Jurkat, Clone E6-1 (cell line): Measurements from ENCODE around the gene HBS1L.
A peak's percentile ranks its signal among the peaks of the same experiment; 100 is the strongest.

ENCODE experiments used
- DNase-seq: peaks from one replicate; pipeline ENCODE4 v3.0.0-alpha.2; 2011; ENCODE audit warnings: low read depth, low spot score
- H3K4me3 ChIP-seq: 2 replicates; pipeline ENCODE4 v1.5.1; 2011; ENCODE audit warnings: mild to moderate bottlenecking, low read length, control low read depth, moderate library complexity

Gene HBS1L

DNA sequence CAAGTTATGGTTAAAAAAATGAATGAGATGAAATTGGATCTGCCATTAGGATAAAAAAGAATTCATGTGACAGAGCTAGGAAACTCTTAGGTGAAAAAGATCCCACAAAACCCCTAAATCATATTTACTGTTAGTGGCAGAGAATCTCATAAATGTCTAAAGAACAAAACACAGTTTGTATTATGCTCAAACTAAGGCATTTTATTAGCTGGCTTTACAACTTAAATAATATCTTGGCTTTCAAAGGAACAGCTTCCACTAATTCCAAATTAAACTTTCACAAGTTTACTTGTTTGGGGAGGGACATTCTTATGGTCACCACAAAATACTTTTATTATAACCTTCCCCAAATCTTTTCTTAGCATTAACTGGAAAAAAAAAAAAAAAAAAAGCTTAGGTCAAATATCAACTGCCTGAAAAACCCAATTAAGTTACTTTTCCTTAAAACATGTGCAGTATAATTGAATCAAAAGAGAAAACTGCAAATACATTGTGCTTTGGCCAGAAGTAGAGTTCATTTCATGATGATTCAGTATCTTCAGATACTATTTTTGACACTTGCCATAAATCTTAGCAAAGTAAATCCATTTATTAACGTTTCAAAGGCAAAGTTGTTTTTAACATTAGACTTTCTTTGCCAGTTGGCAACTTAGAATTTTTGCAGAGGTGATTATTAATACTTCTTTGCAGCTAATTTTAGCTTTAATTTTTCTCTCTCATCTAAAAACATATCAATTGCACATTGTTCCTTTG lies 90.0 kb downstream of the HBS1L start:
- no peak overlapping the region for H3K4me3 ChIP-seq
- no peak for DNase-seq

DNA sequence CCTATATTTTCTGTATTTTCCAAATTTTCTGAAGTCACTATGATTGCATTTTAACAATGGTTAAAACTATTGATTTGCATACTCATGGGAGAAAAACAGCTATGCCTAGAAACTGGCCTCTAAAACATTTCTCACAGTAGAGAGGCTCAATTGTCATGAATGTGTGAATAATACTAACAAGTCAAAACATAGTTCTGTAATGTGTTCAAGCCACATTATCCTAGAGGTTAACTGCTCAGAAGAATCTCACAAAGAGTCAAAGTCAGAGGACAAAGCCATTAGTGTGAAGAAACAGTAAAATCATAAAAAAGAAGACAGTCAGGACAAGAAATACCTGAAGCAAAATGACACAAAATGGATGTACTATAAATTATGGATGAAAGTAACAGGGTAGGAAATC lies 92.2 kb downstream of the HBS1L start:
- no peak for DNase-seq
- no peak overlapping the region for H3K4me3 ChIP-seq

DNA sequence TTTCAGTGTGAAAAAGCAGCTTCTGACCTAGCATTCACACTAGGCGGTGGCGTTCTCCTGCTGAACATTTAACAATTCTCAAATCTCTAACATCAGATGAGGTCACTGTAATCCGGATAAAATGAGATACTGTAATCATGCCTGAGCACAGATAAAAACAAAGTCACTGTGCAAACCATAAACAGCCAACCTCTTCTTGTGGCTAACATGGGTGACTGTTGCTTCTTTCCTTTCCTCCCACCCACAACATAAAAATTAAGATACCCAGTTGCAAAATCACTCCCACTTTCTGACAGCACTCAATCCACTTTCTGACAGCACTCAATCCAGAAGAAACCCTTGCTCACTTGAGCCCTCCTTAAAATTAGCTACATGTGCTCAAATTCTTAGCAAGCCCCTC lies 93.3 kb downstream of the HBS1L start:
- peak; percentile 60 for DNase-seq
- no peak overlapping the region for H3K4me3 ChIP-seq

DNA sequence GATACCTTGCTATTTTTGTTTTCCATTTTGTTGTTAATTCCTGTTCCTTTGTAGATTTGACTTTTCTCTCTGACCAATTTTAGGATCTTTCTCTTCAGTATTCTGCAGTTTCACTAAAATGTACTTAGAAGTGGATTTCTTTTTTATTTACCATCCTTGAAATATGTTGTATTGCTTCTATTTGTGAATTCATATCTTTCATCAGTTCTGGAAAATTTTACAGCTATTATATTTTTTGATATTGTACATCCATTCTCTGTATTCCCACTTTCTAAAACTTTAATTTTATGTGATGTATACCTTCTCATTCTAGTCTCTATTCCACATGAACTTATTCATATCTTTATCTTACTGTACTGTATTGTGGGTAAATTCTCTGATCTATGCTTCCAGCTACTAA lies 95.0 kb downstream of the HBS1L start:
- no peak for DNase-seq
- no peak overlapping the region for H3K4me3 ChIP-seq

DNA sequence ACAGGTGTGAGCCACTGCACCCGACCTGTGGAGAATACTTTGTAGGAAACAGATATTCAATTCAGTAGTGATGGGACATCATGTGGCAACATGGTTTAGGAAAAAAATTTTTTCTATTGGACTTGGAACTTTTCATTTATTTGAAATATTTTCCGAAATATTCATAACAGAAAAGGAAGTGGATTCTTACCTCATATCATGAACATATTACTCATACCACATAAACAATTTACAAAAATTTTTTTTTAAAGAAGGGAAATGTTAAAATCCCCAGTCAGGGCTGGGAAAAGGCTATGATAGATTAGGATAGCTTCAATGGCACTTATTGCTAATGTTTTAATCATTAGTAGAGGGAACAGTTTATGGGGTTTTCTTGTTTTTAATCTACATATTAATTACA lies 97.9 kb downstream of the HBS1L start:
- no peak for DNase-seq
- no peak overlapping the region for H3K4me3 ChIP-seq

DNA sequence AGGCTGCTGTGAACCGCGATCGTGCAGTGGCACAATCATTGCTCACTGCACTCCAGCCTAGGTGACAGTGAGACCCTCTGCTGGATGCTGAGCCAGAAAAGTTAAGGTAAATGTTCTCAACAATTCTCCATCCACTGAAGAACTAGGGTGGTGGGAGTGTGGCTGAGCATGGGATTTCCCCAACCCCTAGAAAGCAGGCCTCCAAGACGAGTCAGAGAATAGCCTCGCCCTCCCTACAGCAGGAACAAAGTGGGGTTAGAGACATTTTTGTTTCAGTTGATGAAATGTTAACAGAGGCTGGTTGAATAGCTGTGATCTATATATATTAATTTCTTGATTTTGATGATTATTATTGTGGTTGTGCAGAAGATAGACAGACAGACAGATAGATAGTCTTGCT lies 98.6 kb downstream of the HBS1L start:
- no peak for DNase-seq
- no peak overlapping the region for H3K4me3 ChIP-seq

DNA sequence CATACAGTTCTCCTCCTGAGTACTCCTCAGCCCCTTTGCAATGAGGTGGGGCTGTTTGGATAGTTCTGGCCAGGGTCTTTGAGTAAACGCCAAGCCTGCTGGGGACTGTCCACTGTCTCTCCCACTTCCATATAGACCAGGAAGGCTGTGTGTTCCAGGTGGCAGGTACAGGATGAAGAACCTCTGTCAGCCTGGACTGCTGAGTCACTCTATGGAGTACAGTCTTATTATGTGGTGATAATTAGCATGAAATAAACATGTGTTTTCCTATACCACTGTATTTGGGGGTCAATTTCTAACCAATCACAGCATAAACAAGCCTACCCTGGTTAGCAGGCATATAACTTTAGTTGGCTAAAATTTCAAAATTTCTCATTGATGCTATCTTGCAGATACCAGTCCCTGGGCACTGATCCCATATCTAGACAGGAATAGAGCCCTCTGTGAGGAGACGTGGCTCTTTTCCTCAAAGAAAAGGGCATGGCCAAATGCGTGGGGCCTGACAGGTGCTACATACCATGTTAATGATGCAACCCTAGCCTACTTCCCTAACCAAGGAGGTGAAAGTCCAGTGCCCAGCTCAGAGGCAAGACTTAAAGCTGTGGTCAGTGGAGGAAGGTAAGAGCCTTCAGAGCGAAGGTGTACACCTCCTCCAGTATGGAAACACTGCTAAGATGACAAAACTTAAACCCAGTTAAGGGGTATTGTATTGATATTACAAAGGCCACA lies 100.2 kb downstream of the HBS1L start:
- no peak for DNase-seq
- H3K4me3 ChIP-seq = no peak overlapping the region

DNA sequence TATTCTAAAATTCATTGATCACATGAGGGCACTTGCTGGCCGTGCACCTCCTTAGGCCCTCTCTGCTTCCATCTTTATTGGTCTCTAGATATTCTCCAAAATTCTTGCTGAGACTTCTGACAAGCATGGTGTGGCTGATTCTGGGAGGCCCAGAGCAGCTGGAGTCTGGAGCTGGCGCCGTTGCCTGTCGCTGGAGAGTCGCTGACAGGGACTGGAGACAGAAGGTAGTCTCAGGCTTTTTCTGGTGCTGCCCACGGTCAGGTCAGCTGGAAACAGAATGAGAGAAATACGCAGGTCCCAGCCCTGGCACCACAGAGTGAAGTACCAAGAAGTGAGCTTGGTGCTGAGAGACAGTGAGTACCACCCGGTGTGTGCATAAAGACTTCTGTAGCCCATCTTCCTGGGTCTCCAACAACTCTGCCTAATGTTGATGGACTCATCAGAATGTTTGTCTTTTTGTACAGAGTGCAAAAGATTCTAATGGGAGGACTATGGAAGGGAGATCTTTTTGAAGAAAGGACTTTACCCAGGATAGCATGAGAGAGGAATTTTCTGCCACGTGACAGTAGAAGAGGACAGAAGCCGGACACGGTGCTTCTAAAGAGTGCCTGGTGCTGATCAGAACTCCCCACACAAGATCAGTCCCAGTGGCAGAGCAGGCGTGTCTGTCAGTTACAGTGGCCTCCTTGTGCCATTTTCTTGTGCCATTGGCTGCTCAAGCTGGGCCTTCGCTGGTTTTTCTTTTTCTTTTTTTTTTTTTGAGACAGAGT lies 102.9 kb downstream of the HBS1L start:
- no peak for DNase-seq
- no peak overlapping the region for H3K4me3 ChIP-seq

DNA sequence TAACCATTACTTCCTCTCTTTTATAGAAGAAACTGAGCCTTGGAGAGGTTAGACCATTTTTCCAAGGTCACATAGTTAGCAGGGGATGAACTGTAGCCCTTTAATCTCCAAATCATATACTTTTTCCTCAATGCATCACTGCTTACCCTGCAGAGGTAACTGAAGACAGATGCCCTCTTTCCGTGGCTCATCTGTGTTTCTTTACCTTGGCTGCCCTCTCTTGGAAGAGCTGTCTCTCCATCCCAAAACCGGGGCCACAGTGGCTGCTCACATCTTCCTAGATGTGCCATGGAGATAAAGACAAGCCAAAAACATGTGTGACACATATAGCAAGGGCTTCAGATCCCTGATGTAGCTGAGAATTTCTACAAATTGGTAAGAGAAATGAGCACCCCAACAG lies 104.1 kb downstream of the HBS1L start:
- no peak overlapping the region for H3K4me3 ChIP-seq
- no peak for DNase-seq

DNA sequence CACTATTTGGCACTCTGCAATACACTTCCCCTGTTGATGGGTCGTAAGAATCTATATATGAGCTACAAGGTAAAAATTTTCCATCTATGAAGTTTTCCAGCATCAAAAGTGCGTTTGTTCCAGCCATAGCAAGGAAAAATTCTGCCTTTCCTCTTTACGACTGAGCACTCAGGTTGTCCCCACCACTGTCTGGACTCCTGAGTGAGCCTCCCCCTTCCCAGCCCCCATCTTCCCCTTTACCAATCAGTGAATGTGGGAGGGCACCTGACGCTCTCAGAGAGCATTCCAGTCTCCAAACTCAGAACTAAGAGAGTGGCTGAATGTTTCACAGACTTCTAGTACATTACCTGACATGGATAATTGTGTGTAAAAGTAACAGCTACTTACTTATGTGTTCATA lies 104.7 kb downstream of the HBS1L start, which contains the start of gene ALDH8A1:
Gene ALDH8A1, minus strand, starts transcription at position 175 of the 400 bp plus-strand sequence. Its CDS starts 48 bp downstream, at position 127.
- H3K4me3 ChIP-seq = no peak within 1 kb of the TSS
- DNase-seq = no peak

DNA sequence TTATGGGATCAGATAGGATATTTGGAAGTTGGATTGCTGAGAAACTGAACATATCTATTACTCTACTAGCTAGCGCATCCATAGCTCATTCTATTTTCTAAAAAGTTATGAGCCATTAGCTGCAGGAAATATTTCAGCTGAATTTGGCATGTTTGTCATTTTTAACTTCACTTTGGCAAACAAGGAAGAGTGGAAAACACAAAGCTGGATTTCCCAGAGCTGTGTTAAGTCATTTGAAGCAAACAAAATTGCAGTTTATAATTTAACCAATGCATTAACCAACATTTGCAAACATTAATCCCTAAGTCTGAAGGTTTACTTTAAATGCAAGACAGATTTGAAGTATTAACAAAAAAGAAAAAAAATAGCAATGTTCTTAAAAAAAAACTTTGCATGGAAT lies 105.9 kb downstream of the HBS1L start:
- DNase-seq = no peak
- no peak overlapping the region for H3K4me3 ChIP-seq

DNA sequence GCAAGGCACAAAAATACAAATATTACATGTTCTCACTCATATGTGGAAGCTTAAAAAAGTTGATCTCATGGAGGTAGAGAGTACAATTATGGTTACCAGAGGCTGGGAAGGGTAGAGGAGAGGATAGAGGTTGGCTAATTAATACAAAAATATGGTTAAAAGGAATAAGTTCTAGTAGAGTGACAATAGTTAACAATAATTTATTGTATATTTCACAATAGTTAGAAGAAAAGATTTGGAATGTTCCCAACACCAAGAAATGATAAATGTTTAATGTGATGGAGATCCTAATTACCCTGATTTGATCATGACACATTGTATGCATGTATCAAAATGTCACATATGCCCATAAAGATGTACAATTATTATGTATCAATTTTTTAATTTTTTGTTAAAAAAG lies 106.5 kb downstream of the HBS1L start:
- no peak for DNase-seq
- H3K4me3 ChIP-seq = no peak overlapping the region

DNA sequence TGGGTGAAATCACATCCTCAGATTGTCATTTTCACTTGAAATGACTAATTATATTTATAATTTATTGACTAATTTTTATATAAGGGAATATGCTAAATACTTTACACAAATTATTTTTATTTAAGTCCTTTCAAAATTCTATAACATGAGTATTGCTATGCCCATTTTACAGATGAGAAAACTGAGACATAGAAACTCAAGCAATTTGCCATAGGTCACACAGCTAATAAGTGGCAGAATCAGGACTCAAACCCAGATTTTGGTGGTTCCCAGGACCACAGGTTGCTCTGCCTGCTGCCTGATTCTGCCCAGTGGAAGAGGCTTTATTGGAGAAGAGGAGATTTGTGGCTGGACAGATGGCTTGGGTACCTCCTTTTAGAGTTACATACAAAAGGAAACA lies 109.6 kb downstream of the HBS1L start:
- DNase-seq = no peak
- no peak overlapping the region for H3K4me3 ChIP-seq

DNA sequence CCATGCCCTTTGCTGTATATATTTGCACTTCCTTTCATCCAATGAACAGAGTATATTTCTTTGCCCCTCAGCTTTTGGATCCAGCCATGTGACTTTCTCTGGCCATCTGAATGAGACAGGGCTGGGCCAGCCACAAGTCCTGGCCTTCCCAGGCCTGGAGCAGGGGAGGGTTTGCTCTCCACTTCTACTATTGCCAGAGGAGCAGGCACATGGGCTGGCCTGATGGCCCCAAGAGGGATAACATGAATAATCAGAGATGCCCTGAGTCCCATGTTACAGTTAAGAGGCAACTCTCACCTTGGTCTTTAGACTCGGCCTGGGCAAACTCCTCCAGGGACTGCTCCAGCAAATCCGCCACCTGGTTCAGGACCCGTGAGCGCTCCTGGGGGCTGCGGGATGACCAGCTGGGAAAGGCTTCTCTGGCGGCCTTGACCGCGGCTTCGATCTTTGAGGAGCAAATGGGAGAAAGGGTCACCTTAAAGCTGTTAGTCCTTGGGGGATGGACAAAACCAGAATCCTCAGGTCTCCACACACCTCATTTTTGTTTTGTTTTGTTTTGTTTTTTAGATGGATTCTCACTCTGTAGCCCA lies 111.0 kb downstream of the HBS1L start:
- DNase-seq = no peak
- H3K4me3 ChIP-seq = no peak overlapping the region

DNA sequence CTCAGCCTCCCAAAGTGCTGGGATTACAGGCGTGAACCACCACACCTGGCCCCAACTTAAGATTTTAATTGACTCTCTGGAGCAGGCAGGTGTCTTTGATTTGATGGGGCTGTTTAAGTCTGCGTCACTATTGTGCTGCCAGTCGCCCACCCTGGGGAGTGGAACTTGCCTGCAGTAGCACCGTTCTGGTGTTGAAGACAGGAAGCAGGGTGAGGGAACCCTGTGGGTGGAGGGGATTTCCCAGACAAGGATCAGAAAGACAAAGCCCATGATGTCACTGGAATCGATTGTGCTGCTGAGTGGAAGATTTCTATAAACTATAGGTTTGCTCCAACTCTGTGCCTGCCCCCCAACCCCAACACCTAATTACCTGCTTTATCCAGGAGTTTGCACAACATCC lies 115.7 kb downstream of the HBS1L start:
- DNase-seq = no peak
- no peak overlapping the region for H3K4me3 ChIP-seq

DNA sequence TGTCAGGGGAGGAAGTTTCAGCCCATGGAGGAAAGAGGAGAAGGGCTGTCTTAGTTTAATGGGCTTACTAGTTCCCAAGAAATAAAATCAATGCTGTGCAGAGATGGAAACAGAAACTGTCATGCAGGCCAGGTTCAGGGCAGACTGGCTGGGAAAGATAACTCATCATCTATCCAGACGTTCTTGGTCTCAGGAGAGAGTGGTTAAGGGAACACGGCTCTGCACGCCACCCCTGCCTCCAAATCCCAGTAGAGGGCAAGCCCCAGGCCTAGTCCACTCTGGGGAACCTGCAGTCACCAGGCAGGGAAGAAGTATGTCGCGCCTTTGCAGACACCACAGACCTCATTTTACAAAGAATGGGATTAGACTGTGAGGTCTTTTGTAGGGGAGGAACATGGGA lies 117.2 kb downstream of the HBS1L start:
- no peak for DNase-seq
- no peak overlapping the region for H3K4me3 ChIP-seq

DNA sequence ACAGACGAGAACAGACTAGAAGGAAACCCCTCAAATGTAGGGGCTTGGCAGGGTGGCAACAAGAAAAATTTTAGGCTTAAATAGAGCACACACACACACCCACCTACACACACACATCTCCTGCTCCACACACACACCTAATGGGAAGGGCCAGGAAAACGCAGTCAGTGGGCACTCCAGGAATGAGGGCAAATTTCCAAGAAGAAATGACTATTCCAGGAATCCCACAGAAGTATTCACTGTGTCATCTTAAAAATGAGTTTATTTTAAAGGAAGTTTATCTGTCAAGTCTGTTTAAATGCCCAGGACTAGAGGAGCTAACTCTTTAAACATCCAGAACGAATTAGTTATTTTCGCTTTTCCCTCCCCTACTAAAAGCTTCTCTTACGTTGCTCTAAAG lies 117.7 kb downstream of the HBS1L start:
- H3K4me3 ChIP-seq = no peak overlapping the region
- DNase-seq = no peak

DNA sequence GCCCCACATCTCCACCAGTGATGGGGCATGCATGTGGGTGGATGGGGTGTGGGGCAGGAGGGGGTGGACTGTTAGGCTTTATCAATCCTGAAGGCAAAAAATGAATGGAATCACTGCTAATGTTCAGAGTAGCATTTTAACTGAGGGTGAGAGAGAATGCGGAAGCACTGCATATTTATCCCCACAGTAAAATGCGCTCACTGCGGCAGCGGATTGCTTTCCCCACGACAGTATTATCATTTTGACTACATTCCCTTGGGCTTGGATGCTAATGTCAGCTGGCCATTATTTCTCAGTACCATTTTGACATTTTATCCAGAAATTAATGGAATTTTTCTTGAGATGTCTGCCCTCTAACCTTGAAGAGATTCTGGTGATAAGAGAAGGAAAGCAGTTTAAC lies 118.1 kb downstream of the HBS1L start:
- no peak overlapping the region for H3K4me3 ChIP-seq
- no peak for DNase-seq

DNA sequence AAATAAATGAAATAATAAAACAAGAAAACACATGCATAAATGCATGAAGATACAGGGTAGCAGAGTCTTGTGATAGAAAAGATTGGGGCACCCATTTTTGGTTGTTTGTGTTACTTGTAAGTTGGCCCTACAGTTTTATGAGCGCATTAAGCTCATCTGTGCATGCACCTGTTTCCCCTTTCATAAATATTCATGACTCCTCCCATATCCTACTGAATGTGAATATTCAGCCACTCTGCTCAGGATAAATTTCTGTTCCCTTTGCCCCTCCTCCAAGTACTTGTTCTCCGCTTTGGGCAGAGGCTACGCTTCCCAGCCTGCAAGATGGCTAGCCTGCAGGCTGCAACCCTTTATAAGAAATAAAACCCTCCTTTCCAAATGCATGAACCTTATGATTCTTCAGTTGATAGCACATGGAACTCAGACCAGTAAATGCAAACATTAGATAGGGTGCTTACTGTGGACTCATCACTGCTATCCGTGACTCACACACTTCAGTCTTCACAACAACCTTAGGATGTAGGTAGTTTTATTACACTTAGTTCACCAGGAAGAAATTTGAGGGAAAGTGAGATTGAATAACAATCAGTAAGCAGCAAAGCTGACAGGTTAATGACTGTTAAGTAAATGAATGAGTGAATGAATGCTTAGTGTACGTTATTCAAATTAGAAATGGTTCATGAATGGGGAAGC lies 119.7 kb downstream of the HBS1L start:
- no peak for DNase-seq
- H3K4me3 ChIP-seq = no peak overlapping the region
